CD14-positive monocyte (primary cell): ENCODE measurements around the gene EPN1. TPM values are rescaled to one million over a fixed set of nuclear protein-coding genes. Genes with fewer than 3 reads are reported as not detected.

Experiments used
- DNase-seq, 3 donors: peaks; one replicate each; pipeline ENCODE4 v3.0.0-alpha.2; 2011 to 2022
- H2AFZ ChIP-seq: 2 replicates; pipeline ENCODE4 v1.6.0; 2012; ENCODE audit warnings: mild to moderate bottlenecking, low read depth, low read length, inconsistent platforms; ENCODE audit not compliant: insufficient read depth, poor library complexity, severe bottlenecking
- H3K27ac ChIP-seq, 2 donors: 1 replicate in 1 of 2; 2 replicates in 1 of 2; pipeline ENCODE4 v1.5.1; 2012 to 2013; ENCODE audit warnings: low read length in 2 of 2, control low read depth in 1 of 2, inconsistent platforms in 1 of 2, low read depth in 1 of 2, mild to moderate bottlenecking in 1 of 2
- H3K27me3 ChIP-seq, 2 donors: one replicate each; pipeline versions ENCODE4 v1.6.0 to v1.6.1; 2011 to 2013; ENCODE audit warnings: low read length in 2 of 2; ENCODE audit not compliant: control insufficient read depth in 2 of 2, insufficient read depth in 2 of 2
- H3K36me3 ChIP-seq, 2 donors: replicated peaks in 1 of 2; 1 replicate in 1 of 2; 2 replicates in 1 of 2; pipeline versions ENCODE4 v1.5.1 to v1.6.1; 2012 to 2013; ENCODE audit warnings: low read length in 2 of 2, control low read depth in 1 of 2, inconsistent platforms in 1 of 2, mild to moderate bottlenecking in 1 of 2; ENCODE audit not compliant: insufficient read depth in 2 of 2, control insufficient read depth in 1 of 2
- H3K4me1 ChIP-seq, 2 donors: 1 replicate in 1 of 2; 2 replicates in 1 of 2; pipeline versions ENCODE4 v1.5.1 to v1.6.1; 2012 to 2013; ENCODE audit warnings: low read length in 2 of 2, control low read depth in 1 of 2, inconsistent platforms in 1 of 2, mild to moderate bottlenecking in 1 of 2, moderate library complexity in 1 of 2; ENCODE audit not compliant: insufficient read depth in 2 of 2, control insufficient read depth in 1 of 2
- H3K4me2 ChIP-seq: replicated peaks from 2 replicates; pipeline ENCODE3; 2012; ENCODE audit warnings: low read length, moderate library complexity, mild to moderate bottlenecking; ENCODE audit not compliant: poor library complexity, severe bottlenecking; ENCODE audit errors: extremely low read depth
- H3K4me3 ChIP-seq, 3 experiments: fragments of 200-600 bp in 1 of 3; sonication (generic) in 1 of 3; replicated peaks in 1 of 3; 1 replicate in 2 of 3; 2 replicates in 1 of 3; pipeline ENCODE4 v1.5.1; 2011 to 2013; ENCODE audit warnings: low read length in 3 of 3, mild to moderate bottlenecking in 3 of 3, control low read depth in 2 of 3, low read depth in 2 of 3, inconsistent platforms in 1 of 3, moderate library complexity in 1 of 3
- H3K79me2 ChIP-seq: 2 replicates; pipeline ENCODE4 v1.6.0; 2012; ENCODE audit warnings: mild to moderate bottlenecking, control low read depth, inconsistent platforms, low read length, moderate library complexity; ENCODE audit not compliant: insufficient read depth
- H3K9ac ChIP-seq: 2 replicates; pipeline ENCODE4 v1.6.0; 2017; ENCODE audit warnings: low read length, mild to moderate bottlenecking; ENCODE audit not compliant: insufficient read depth, poor library complexity, severe bottlenecking
- H3K9me3 ChIP-seq, 2 donors: replicated peaks in 1 of 2; 1 replicate in 1 of 2; 2 replicates in 1 of 2; pipeline versions ENCODE4 v1.5.1 to v1.6.1; 2012 to 2013; ENCODE audit warnings: low read length in 2 of 2, control low read depth in 1 of 2; ENCODE audit not compliant: control insufficient read depth in 1 of 2, insufficient read depth in 1 of 2
- H4K20me1 ChIP-seq: 2 replicates; pipeline ENCODE4 v1.6.0; 2012; ENCODE audit warnings: mild to moderate bottlenecking, low read length, control low read depth, moderate library complexity; ENCODE audit not compliant: insufficient read depth
- H3K27ac Mint-ChIP-seq, 7 donors: one replicate each; pipeline ENCODE4 v1.8.0; 2020; ENCODE audit warnings: mild to moderate bottlenecking in 7 of 7, mixed read lengths in 7 of 7, moderate library complexity in 6 of 7, inconsistent platforms in 2 of 7
- H3K27me3 Mint-ChIP-seq, 3 donors: one replicate each; pipeline ENCODE4 v1.8.0; 2021 to 2022; ENCODE audit warnings: low read depth in 3 of 3, mild to moderate bottlenecking in 3 of 3, mixed read lengths in 3 of 3, moderate library complexity in 3 of 3, inconsistent platforms in 1 of 3
- H3K36me3 Mint-ChIP-seq, 2 donors: one replicate each; pipeline ENCODE4 v1.8.0; 2020; ENCODE audit warnings: mixed read lengths in 2 of 2, inconsistent platforms in 1 of 2, mild to moderate bottlenecking in 1 of 2
- H3K4me1 Mint-ChIP-seq: one replicate; pipeline ENCODE4 v1.8.0; 2020; ENCODE audit warnings: mild to moderate bottlenecking, mixed read lengths
- H3K4me3 Mint-ChIP-seq, 2 donors: one replicate each; pipeline ENCODE4 v1.8.0; 2020; ENCODE audit warnings: mild to moderate bottlenecking in 2 of 2, mixed read lengths in 2 of 2, moderate library complexity in 1 of 2
- H3K9me3 Mint-ChIP-seq, 7 donors: one replicate each; pipeline ENCODE4 v1.8.0; 2020 to 2022; ENCODE audit warnings: mixed read lengths in 7 of 7, mild to moderate bottlenecking in 6 of 7, moderate library complexity in 6 of 7, inconsistent platforms in 2 of 7
- CTCF ChIP-seq: fragments of 200-600 bp; IDR thresholded peaks from one replicate; pipeline ENCODE4 v1.8.0; 2022; ENCODE audit warnings: antibody characterized with exemption, mild to moderate bottlenecking
- WGBS: methylation state at CpG from one replicate; pipeline ENCODE4 v1.1.5; 2013; ENCODE audit warnings: missing lambda C conversion rate; ENCODE audit not compliant: insufficient coverage; 5-methylcytosine and 5-hydroxymethylcytosine counted together
- intact Hi-C, 2 donors: fragments of 100-400 bp; cut with micrococcal nuclease; formaldehyde crosslinking; loops; one replicate each; pipeline versions ENCODE4 v1.15.0 to v1.15.1; 2023
- polyA plus RNA-seq, 3 donors: library from polyadenylated mRNA; depleted of rRNA in 1 of 3; unstranded in 2 of 3; stranded (reverse) in 1 of 3; fragments of 300-500 nt in 2 of 3; fragments of >200 nt in 1 of 3; fragmentation: Illumina TruSeq in 2 of 3; gene quantifications; 1 replicate in 2 of 3; 2 replicates in 1 of 3; pipeline ENCODE4 v1.2.3, GENCODE V29; 2012 to 2021

The EPN1 gene
- polyA plus RNA-seq, 3 donors = 18.7 to 75.2 (median 19.2) TPM

GRCh38 chr19:55637534-55637933, 37.5 kb upstream of the EPN1 start:
- TF ChIP-seq CTCF = no peak
- Histone ChIP-seq H3K27me3 (peaks cover 0 to 5% of the 10 kb centered on the region in 2 donors), H3K9ac (no peak overlapping the region), H3K27ac (no peak overlapping the region), H3K4me2 (no peak overlapping the region), H3K4me1 (peaks cover 54 to 72% of the 10 kb centered on the region in 2 donors), H4K20me1 (peaks cover 6% of the 10 kb centered on the region), H2AFZ (no peak overlapping the region), H3K9me3 (peaks cover 0 to 3% of the 10 kb centered on the region in 2 donors), H3K79me2 (peaks cover 38% of the 10 kb centered on the region), H3K4me3 (no peak overlapping the region), H3K36me3 (no peaks in the 10 kb centered on the region)
- intact Hi-C loops = loop anchor here in 1 of 2 donors (10.0 kb wide), 1 partner anchor 177 kb away; no protein-coding TSS in a partner anchor
- no peak overlapping the region for H3K4me3 Mint-ChIP-seq
- peaks cover 12 to 15% of the 10 kb centered on the region in 2 donors for H3K36me3 Mint-ChIP-seq
- WGBS = 83% methylated on average over 11 of the region's 11 CpGs
- peak overlapping the region in 2 of 7 donors; percentile 46 to 50 for H3K27ac Mint-ChIP-seq
- DNase-seq = no peak
- H3K9me3 Mint-ChIP-seq = peaks cover 0 to 7% (median 1%) of the 10 kb centered on the region in 7 donors
- peaks cover 73% of the 10 kb centered on the region for H3K4me1 Mint-ChIP-seq
- H3K27me3 Mint-ChIP-seq = peaks cover 4 to 17% (median 12%) of the 10 kb centered on the region in 3 donors

GRCh38 chr19:55638864-55639359, 36.1 kb upstream of the EPN1 start:
- Histone ChIP-seq H3K4me2 (no peak overlapping the region), H3K27me3 (peaks cover 0 to 5% of the 10 kb centered on the region in 2 donors), H3K79me2 (peaks cover 49% of the 10 kb centered on the region), H2AFZ (no peak overlapping the region), H3K4me1 (peaks cover 60 to 75% of the 10 kb centered on the region in 2 donors), H4K20me1 (peaks cover 6% of the 10 kb centered on the region), H3K9me3 (peaks cover 0 to 3% of the 10 kb centered on the region in 2 donors), H3K36me3 (no peaks in the 10 kb centered on the region), H3K4me3 (no peak overlapping the region), H3K27ac (no peak overlapping the region), H3K9ac (no peak overlapping the region)
- peak; percentile 44 to 60 (median 50) for DNase-seq
- Mint-ChIP-seq H3K36me3 (peaks cover 12 to 17% of the 10 kb centered on the region in 2 donors), H3K9me3 (peaks cover 0 to 7% (median 3%) of the 10 kb centered on the region in 7 donors), H3K4me3 (no peak overlapping the region), H3K27me3 (peaks cover 4 to 20% (median 20%) of the 10 kb centered on the region in 3 donors), H3K4me1 (peaks cover 75% of the 10 kb centered on the region), H3K27ac (peak overlapping the region in 3 of 7 donors; percentile 1 to 56 (median 33))
- TF ChIP-seq CTCF = peak; percentile 27
- WGBS = 68% methylated on average over 3 of the region's 6 CpGs
- intact Hi-C loops = loop anchor here in 1 of 2 donors (10.0 kb wide), 1 partner anchor 176 kb away; no protein-coding TSS in a partner anchor
